ENCODE data around the gene FZD10. TPM values are rescaled to one million over a fixed set of nuclear protein-coding genes. Genes with fewer than 3 reads are reported as not detected.

FZD10 gene
- total and polyA plus RNA-seq, 2 of the 8 experiments (the other 6 are each of a cell fraction or from before 2014, with no cell fraction given) = 0.11 to 0.60 TPM

DNA sequence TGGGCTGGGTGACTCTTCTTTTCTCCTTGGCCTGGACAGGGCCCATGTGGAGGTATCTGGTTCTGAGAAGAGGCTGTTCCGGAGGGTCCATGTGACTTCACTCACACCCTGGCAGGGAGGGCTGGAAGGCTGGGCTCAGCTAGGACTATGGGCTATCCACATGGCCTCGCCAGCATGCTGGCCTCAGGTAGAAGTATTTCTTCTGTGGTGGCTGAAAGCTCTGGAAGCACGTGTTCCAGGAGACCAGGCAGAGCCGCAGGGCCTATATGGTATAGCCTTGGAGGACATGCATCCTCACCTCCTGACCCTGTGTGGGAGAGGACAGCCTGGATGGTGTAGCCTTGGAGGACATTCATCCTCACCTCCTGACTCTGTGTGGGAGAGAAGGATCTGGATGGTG lies 38.2 kb upstream of the FZD10 start:
- no peak for DNase-seq (ENCODE audit: low read depth in 1 of 2, low spot score in 2 of 2)
- H2BK5ac ChIP-seq (ENCODE audit: low read depth, low read length) = no peak overlapping the region
- no peaks in the 10 kb centered on the region for H4K20me1 ChIP-seq (replicated peaks in 1 of 2; ENCODE audit: control insufficient read depth in 1 of 2, insufficient read depth in 2 of 2, low read length in 2 of 2)
- H3K36me3 ChIP-seq (ENCODE audit: control insufficient read depth in 2 of 4, insufficient read depth in 4 of 4, low read length in 3 of 4) = no peaks in the 10 kb centered on the region
- no peaks in the 10 kb centered on the region for H3K79me1 ChIP-seq (ENCODE audit: low read depth, low read length)
- H4K5ac ChIP-seq (ENCODE audit: insufficient read length, low read depth, low read length) = no peak overlapping the region
- H3K79me2 ChIP-seq (ENCODE audit: control insufficient read depth in 1 of 2, insufficient read depth in 2 of 2, low read length in 2 of 2) = no peaks in the 10 kb centered on the region
- TF ChIP-seq SIRT6 (IDR thresholded peaks at IDR 0.05; ENCODE audit: low read length) = no peak
- TF ChIP-seq TEAD4 (IDR thresholded peaks at IDR 0.05; ENCODE audit: low read depth, low read length) = no peak
- TF ChIP-seq, protein P1, sequence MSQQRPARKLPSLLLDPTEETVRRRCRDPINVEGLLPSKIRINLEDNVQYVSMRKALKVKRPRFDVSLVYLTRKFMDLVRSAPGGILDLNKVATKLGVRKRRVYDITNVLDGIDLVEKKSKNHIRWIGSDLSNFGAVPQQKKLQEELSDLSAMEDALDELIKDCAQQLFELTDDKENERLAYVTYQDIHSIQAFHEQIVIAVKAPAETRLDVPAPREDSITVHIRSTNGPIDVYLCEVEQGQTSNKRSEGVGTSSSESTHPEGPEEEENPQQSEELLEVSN (IDR thresholded peaks at IDR 0.05) = no peak
- no peak for TF ChIP-seq SAP30 (IDR thresholded peaks at IDR 0.05; ENCODE audit: insufficient read depth, insufficient replicate concordance, low read length)
- no peak for TF ChIP-seq NRF1 (IDR thresholded peaks at IDR 0.05; ENCODE audit: low read depth, low read length)
- TF ChIP-seq SP2 (IDR thresholded peaks at IDR 0.05; ENCODE audit: low read length) = no peak
- no peak for TF ChIP-seq YY1 (IDR thresholded peaks at IDR 0.05; ENCODE audit: low read depth, low read length)
- TF ChIP-seq TBP (IDR thresholded peaks at IDR 0.05; ENCODE audit: low read depth, low read length) = no peak
- TF ChIP-seq CBX8 (IDR thresholded peaks at IDR 0.05; ENCODE audit: borderline replicate concordance, low read depth, low read length) = no peak
- no peak for TF ChIP-seq RBBP5 (IDR thresholded peaks at IDR 0.05; ENCODE audit: borderline replicate concordance, low read depth, low read length)
- TF ChIP-seq TAF1 (IDR thresholded peaks at IDR 0.05; ENCODE audit: low read depth, low read length) = no peak
- no peak overlapping the region for H4K91ac ChIP-seq (replicated peaks; ENCODE audit: insufficient read length, low read length)
- no peaks in the 10 kb centered on the region; a peak in 1 of 4 replicates for H3K9me3 ChIP-seq (ENCODE audit: insufficient read depth in 2 of 2, low read depth in 1 of 2, low read length in 1 of 2)
- H3K14ac ChIP-seq (ENCODE audit: insufficient read length) = no peak overlapping the region
- H3K4me1 ChIP-seq (replicated peaks in 1 of 4; ENCODE audit: control insufficient read depth in 3 of 4, insufficient read depth in 4 of 4, low read length in 3 of 4) = no peaks in the 10 kb centered on the region; a peak in 1 of 7 replicates
- no peak overlapping the region for H2AK5ac ChIP-seq (ENCODE audit: low read depth, low read length)
- H2BK12ac ChIP-seq (ENCODE audit: low read depth, low read length) = no peak overlapping the region
- H3K9ac ChIP-seq (replicated peaks in 1 of 4; ENCODE audit: extremely low read depth in 1 of 4, low read depth in 3 of 4, low read length in 3 of 4) = no peak overlapping the region
- no peak overlapping the region for H3K18ac ChIP-seq (ENCODE audit: extremely low read depth, low read length)
- no peak for FAIRE-seq
- WGBS, 2 experiments (ENCODE audit: extremely low coverage in 1 of 2, insufficient coverage in 1 of 2, insufficient read length in 1 of 2, insufficient replicate concordance in 2 of 2, low coverage in 1 of 2, low lambda C conversion rate in 2 of 2, missing lambda C conversion rate in 1 of 2) = 82% methylated on average over 4 of the region's 4 CpGs; no CpG with 5 or more reads in 1 of the 2 experiments
- no peaks in the 10 kb centered on the region for H3K23me2 ChIP-seq (ENCODE audit: low read depth, low read length)
- no peak overlapping the region for H3K4ac ChIP-seq (replicated peaks; ENCODE audit: insufficient read length, low read depth, low read length)
- no peak overlapping the region for H4K8ac ChIP-seq (ENCODE audit: extremely low read depth, insufficient read depth, low read length)
- ChIA-PET CTCF (ENCODE audit: partially characterized antibody) (interaction anchor here (0.6 to 2.2 kb wide), 4 partner anchors 12 to 729 kb away, joined by 3 to 5 read pairs (median 4); no protein-coding TSS in a partner anchor), POLR2A (ENCODE audit: partially characterized antibody) (interaction anchor here (1.3 kb wide), 1 partner anchor 37 kb away, joined by 3 read pairs; no protein-coding TSS in a partner anchor)
- no peak overlapping the region for H3K56ac ChIP-seq (replicated peaks; ENCODE audit: insufficient read length, low read depth, low read length)
- H2AFZ ChIP-seq (ENCODE audit: low read length) = no peak overlapping the region
- H2BK20ac ChIP-seq (ENCODE audit: low read length) = no peak overlapping the region
- no peak overlapping the region for H3K4me2 ChIP-seq (ENCODE audit: insufficient read depth in 1 of 2, low read depth in 2 of 2, low read length in 2 of 2)
- no peak overlapping the region for H3K4me3 ChIP-seq (ENCODE audit: extremely low read depth in 1 of 4, insufficient read depth in 2 of 4, low read depth in 3 of 4, low read length in 4 of 4)
- H3K27me3 ChIP-seq (replicated peaks in 1 of 4; ENCODE audit: control insufficient read depth in 3 of 4, extremely low read depth in 1 of 4, insufficient read depth in 3 of 4, low read length in 3 of 4) = peaks cover 0 to 7% (median 3%) of the 10 kb centered on the region in 4 experiments; a peak in 2 of 7 replicates
- H2BK15ac ChIP-seq (ENCODE audit: low read length) = no peak overlapping the region
- no peak overlapping the region for H2BK120ac ChIP-seq (replicated peaks; ENCODE audit: low read depth, low read length)
- H3K27ac ChIP-seq (ENCODE audit: low read depth, low read length) = no peak overlapping the region
- H3K23ac ChIP-seq (ENCODE audit: insufficient read length) = no peak overlapping the region
